GM19467 (cell line): ENCODE results near the gene SLPI.

ENCODE experiments used
- ATAC-seq: cut with Tn5 transposase; IDR thresholded peaks from one replicate; pipeline ENCODE4 v1.9.1; 2021; ENCODE audit warnings: mild to moderate bottlenecking, moderate library complexity; ENCODE audit not compliant: unreplicated experiment

The SLPI gene, protein sequence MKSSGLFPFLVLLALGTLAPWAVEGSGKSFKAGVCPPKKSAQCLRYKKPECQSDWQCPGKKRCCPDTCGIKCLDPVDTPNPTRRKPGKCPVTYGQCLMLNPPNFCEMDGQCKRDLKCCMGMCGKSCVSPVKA

DNA sequence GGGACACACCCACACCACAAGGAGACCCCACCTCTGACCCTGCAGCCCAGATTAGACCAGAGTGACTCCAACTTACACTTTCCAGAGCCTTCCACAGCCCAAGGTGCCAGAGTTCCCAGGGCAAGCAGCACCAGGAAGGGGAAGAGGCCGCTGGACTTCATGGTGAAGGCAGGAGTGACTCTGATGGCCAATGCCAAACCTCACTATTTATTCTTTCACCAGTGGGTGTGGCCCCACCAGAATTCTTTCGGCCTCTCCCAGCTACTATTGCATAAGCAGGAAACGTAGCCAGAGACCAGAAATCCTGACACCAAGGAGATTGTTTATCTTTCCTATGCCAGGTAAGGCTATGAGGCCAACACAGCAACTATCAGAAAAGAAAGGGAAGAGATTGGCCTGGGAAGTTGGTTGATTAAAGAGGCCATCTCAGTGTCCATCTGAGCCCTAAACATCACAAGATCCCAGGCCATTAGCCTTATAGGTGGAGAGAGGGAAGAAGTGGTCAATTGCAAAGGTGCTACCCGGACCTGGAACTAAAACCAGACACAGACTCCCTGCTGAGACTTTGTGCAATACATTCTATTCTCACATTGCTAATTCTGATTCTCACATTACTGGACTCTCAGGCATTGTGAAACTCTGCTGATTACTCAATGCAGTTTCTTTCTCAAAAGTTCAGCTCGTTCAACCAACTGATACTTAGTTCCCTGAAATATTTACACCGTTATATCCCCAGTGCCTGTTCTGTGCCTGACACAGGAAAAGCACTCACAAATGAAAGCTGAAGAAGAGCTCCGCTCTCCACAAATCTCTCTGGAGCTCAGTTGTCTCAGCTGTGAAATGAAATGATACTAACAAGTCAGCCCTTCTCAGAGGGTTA, at the start of gene SLPI:
Gene SLPI, minus strand, starts transcription at position 182 of the 880 bp plus-strand sequence. Its CDS starts 21 bp downstream, at position 161.
- ATAC-seq = no peak

DNA sequence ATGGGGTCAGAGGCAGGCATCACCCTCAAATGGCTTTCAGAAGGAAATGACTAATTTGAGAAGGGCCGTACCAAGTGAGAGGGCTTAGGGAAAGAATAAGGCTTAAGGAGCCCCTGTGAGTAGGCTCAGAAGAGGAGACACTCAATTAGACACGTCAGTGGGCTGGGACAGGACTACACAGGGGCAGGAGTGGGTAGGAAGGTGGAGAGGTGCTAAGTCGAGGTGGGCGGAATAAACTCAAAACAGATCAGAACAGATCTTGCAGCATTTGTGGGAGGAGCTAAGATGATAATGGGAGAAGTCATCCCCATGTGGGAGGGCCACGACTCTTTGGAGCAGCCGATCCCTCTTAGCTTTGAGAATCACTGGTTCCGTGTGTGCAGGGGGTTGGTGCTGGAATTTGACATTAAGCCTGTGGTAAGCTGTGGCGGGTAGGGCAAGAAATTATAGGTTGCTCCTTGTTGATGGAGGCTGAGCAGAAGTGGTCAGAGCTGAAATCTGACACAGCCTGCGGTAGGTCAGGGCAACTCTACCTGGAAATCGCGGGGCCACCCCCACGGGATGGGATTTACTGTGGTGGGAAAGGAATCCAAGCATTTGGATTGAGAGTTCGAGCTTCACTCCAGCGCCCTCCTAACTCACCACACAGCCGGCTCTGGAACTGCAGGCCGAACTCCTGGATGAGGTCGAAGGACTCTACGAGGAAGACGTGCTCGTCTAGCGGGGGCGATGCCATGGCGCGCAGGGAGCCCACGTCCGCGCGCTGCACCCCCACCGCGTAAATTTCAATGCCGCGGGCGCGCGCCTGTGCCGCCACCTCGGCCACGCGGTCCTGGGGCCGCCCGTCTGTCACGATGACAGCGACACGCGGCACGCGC, 49.5 kb upstream of the SLPI start:
- ATAC-seq = no peak

DNA sequence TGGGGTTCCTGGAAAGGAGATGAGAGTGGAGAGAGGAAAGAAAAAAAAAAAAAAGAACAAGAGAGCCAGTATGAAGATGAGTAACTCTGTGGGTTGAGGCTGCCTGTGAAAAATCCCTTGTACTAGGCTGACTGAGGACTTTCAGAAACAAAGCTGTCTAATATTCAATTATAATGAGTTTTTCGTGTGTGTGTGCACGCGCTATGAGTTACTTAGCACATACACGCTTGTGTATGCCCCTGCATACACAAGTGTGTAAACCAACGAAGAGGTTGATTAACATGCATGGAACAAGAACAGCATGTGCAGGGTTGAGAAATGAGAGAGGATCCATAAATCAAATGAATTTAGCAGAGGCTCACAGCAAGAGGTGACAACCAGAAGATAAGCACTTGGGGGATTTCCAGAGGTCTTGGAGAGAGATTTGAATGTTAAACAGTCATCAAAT, 47.5 kb upstream of the SLPI start:
- ATAC-seq = no peak

DNA sequence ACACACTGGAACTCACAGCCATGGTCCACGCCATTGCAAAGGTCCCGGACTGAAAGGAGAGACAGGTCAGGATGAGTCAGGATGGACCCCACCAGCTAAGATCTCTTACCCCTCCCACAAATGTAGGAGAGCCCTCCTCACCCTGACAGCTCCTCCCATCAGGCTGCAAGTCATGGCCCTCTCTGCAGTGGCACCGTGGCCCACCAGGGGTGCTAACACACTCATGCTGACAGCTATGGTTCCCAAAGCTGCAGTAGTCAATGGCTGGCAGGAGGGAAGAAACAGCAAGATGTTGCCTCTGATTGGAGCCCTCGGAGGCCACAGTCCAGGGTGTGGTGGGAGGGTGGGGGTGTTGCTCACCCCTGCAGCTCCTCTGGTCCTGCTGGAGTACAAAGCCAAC, 46.6 kb upstream of the SLPI start:
- no peak for ATAC-seq

DNA sequence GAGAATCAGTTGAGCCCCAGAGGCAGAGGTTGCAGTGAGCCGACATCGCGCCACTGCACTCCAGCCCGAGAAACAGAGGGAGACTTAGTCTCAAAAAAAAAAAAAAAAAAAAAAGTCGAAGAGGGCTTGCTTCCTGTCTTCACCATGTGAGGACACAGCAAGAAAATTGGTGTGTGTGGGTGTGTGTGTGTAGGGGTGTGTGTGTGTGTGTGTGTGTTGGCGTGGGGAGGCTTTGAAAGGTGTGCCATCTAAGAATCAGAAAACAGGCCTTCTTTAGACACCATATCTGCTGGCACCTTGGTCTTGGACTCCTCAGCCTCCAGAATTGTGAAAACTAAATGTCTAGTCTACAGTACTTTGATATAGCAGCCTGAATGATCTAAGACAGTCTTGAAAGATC, 45.4 kb upstream of the SLPI start:
- ATAC-seq = no peak

DNA sequence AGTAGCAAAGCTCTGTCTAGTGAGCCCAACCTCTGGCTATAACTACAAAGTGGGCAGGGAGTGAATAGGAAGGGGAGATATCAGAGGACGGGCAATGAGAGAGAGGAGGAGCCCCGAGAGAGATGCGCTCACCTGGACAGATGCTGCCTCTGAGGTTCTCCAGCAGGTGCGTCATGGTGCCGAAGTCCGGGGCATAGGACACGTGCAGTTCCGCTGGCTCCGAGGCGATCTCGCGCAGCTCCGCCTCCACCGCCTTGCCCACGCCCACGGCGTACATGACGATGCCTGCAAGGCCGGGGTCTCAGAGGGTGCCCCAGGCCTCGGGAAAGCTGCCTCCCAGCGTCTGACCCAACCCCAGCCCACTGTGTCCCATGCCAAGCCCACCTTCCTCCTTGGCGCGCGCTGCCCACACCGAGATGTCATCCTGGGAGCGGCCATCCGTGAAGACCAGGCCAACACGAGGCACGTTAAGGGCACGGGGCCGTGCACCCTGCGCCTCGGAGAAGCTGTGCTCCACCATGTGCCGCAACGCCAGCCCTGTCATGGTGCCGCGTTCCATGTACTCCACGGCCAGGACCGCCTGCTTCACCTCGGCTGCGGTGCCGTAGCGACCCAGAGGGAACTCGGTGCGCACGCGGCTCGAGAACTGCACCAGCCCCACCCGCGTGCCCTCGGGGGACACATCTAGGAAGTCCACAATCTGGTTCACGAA, 43.6 kb upstream of the SLPI start:
- no peak for ATAC-seq

DNA sequence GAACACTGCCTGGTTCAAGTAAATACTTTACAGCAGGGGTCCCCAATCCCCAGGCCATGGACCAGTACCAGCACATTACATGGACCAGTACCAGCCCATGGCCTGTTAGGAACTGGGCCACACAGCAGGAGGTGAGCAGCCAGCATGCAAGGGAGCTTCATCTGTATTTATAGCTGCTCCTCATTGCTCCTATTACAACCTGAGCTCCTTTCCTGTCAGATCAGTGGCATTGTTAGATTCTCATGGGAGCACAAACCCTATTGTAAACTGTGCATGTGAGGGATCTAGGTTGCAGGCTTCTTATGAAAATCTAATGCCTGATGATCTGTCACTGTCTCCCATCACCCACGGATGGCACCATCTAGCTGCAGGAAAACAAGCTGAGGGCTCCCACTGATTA, 40.3 kb upstream of the SLPI start:
- ATAC-seq = no peak

DNA sequence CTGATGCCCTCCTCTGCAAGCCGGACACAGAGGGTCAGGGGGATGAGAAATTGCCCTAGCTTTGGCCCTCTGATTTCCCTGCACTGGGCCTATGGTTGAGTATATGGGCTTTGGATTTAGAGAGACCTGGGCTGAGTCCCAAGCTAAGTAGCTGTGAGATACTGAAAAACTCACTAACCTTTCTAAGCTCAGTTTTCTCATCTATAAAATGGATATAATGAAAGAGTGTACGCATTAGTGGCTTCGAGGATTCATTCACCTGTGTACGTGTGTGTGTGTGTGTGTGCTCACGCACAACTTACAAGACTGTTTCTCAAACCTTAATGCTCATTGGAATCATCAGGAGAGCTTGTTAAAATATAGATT, 39.6 kb upstream of the SLPI start:
- ATAC-seq = no peak

DNA sequence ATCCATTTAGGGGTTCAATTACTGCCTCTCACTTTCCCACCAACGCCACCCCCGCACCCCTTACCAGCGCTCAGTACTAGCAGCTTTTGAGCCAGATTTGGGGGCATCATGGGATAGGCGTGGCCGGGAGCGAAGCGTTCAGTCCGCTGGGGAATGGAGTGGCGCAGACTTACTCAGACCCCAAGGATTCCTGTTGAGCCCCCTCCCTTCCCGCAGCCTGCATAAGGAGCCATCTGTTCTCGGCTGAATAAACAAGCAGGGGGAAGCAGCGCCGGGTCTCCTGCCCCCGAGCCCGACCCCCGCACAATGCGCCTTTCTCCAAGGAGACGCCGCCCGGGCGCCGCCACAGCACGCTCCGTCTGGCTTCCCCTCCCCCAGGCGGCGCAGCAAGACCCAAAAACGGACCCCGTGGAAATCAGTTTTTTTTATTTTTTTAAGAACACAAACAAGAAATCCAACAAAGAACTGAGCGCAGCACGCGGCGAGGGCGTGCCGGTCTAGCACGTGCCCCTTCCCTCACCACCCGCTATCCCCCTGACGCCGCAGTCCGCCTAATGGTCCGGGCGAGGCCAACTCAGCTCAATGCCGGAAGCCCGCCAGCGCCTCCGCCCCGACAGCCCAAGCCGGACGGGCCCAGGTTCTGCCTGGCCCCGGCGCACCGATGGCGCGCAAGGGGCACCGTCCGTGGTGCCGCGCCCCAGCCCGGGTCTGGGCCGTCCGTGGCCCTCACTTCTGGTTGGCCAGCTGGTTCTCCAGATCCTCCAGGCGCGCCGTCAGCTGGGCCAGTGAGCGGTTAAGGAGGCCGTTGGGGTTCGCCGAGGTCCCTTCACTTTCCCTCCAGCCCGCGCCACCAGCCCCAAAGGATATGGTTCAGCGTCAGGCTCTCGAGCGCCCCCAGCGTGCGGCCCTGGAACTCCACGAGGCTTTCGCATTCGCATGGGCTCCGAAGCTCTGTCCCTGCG, 39.0 kb upstream of the SLPI start:
- ATAC-seq = peak; percentile 77

DNA sequence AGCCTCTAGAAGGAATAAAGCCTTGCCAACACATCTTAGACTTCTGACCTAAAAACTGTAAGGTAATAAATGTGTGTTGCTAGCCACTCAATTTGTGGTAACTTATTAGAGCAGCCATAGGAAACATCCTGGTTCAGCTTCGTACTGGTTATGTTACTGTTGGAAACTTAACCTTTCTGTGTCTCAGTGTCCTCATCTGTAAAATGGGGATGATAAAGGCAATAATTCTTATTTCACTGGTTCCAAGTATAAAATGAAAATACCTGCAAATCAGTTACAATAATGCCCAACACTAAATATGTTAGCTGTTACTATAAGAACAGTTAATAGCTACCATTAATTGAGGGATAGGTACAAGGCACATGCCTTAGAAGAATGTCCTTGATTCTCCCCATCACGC, 38.0 kb upstream of the SLPI start:
- no peak for ATAC-seq

DNA sequence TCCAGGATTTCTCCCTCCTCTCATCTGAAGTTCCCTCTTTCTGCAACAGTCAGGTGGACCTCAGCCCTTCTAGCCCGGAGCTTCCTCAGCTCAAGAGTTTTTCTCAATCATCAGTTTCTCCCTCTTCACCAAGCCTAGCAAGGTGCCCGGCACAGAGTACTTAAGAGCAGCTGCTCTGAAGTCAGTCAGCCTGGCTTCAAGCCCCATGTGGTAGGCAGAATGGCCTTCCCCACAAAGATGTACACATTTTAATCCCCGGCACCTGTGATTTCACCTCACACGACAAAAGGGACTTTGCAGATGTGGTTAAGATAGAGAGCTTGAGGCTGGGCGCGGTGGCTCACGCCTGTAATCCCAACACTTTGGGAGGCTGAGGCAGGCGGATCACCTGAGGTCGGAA, 37.2 kb upstream of the SLPI start:
- no peak for ATAC-seq

DNA sequence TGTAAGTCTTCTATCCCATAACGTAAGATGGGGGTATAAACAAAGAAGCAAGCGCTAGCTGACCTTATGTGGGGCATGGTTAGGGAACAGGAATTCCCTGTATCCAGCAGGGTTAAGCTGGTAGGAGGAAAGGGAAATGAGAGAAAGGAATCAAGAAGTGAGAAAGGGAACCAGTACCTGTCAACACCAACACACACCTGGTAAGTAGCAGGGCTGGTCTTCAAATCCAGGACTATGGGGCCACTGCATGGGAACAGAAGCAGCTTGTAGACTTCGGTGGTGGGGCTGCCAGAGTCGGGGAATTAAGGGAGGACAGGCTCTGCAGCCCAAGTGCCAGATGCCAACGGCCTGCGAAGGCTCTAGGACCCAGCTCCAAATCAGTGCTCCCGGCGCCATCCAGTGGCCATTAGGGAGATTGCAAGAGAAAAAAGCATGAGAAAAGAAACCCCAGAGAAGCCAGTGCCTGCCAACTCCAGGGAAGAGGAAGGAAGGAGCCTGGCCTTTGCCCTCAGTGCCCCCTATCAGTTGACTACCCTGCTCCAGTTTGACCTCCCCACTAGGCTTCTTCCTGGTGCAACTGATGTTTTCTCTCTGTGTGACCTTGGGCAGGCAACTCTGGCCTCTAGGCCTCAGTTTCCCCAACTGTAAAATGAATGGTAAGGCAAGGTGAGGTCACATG, 36.5 kb upstream of the SLPI start:
- ATAC-seq = no peak

DNA sequence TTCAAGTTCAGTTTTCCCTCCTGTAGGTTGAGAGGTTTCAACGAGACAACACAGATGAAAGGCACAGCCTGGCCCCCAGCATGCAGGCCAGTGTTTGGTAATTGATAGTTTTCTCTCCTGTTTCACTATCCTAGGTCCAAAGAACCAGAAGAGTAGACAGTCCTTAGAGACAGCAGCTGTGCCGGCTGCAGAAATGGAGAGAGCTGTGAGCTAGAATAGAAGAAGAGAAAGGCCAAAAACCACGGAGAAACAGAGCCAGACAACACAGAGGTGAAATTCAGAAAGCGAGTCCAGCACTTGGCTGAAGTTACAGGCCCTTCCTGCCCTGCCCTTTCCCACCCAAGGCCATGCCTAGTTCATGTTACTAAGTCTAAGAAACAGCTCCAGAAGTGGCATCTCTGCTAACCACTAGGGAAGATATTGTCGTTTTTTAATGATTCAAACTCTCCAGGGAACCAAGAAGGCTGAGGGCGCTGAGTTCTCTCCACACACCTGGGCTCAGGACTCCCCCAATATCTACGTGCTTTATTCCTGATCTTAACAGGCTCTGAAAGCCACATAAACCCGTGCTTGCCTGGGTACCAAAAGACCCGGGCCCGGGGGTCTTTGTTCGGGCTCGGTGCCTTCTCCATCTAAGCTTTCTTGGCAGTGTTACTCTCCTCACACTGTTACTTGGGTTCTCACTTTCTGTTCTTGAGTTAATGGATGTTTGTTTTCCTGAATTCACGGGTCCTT, 35.7 kb upstream of the SLPI start:
- ATAC-seq = no peak

DNA sequence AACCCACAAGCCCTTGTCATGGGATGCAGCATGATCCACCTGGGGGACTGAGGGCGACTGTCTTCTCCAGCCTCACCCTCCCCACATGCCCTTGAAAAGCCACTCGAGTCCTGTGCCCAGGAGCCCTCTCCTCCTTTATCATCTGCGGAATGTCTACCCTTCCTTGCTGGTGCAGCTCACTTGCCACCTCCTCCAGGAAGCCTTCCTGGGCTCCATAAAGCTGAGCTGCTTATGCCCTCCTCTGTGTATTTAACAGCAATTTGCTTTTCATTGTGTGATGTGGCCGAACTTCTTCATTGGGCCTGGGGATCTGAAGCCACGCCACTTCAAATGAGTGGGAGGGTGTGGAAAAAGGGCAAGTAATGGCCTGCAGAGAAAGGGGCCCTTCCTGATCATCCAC, 34.5 kb upstream of the SLPI start:
- ATAC-seq = no peak

DNA sequence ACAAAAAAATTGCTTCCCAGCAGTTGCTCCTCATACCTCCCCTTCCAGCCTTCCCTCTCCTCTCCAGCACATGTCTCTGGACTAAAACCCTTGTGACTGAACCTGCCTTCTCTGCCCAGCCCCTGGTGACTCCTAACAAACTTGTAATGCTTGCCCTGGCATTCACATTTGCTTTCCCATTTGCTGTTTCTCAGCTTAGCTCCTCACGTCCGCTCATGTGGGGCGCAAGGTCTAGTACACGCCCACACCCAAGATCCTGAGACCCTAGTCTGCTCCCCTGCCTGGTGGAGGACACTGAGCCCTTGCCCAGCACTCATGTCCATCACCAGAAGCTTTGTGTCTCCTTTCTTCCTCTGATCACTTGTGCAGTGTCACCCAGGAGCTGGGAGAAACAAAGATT, 34.0 kb upstream of the SLPI start:
- ATAC-seq = no peak

DNA sequence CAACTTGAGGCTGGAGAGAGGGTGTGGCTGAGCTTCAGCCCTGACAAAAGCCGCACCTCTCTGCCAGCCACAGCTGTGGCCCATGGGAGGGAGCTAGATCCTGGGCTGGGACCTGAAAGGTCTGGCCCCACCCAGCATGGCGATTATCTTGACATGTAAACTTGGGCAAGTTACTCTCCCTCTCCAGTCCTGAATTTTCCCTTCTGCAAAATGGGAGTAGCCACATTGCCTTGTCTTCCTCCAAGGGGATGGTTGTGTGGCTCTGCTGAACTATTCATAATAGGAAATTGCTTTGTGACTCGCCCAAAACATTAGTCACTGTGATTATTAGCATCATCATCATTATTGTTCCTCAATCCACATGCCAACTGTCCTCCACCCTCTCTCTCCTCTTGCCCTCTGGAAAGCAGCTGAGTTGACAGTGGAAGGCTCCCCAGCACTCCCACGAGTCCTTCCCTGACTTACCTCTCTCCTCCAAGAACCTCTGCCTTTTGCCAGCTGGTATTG, 29.2 kb upstream of the SLPI start:
- no peak for ATAC-seq

DNA sequence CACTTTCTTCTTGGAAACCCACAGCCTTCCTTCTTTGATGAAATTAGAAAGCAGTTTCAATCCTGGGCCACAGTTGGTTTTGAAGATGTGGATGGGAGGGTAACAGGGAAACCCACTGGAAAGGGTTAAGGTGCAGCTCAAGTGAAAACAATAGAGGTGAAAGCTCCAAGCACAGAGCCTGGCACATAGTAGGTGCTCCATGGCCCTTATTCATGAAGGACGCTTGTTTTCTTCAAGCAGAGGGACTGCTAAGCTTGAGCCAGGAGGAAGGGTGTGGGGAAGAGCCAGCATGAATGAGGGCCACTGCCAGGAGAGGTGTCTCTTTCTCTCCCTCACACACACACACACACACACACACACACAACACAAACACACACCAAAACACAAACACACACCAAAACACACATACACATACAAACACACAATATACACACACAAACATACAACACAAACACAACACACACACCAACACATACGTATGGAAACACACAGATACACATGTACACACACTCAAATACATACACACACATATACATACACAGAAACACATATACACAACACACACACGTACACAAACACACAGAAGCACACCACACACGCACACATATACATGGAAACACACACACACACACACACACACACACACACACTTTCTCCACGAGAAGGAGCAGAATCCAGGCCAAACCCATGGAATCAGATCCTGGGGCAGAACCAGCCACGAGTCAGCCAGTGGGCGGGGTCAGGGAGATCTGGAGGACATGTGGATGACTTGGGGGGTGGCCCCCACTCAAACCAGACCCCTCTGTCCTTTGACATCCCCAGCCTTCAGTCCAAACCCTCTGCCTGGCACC, 28.6 kb upstream of the SLPI start:
- no peak for ATAC-seq

DNA sequence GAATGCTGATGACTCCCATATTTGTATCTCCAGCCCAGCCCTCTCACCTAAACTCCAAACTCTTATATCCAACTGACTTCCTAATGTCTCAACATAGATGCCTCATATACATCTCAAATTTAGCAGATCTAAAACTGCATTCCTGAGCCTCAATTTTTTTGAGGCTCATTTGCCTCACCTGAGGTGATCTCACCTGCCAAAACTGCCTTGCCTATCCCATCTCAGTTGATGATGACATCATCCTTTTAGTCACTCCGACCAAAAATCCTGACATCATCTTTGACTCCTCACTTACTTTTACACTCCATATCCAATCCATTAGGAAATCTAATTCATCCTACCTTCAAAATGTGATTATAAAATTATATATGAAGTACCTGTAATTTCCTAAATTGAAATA, 25.6 kb upstream of the SLPI start:
- ATAC-seq = no peak
